ENCODE results near the gene EID3.

Gene EID3

DNA sequence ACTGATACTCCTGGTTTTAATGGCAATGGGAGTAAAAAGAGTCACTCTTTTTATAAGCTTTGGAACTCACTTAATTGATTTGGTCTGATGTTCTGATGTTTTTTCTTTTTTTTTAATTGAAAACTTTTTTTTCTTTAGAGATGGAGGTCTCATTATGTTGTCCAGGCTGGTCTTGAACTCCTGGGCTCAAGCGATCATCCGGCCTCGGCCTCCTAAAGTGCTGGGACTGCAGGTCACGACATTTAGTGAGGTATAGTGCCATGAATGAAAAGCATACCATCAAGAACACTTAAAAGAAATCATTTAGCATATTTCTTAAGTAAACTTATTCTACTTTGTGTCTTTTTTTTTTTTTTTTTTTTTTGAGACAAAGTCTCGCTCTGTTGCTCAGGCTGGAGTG, 12.7 kb upstream of the EID3 start:
- DNase-seq: no peak

DNA sequence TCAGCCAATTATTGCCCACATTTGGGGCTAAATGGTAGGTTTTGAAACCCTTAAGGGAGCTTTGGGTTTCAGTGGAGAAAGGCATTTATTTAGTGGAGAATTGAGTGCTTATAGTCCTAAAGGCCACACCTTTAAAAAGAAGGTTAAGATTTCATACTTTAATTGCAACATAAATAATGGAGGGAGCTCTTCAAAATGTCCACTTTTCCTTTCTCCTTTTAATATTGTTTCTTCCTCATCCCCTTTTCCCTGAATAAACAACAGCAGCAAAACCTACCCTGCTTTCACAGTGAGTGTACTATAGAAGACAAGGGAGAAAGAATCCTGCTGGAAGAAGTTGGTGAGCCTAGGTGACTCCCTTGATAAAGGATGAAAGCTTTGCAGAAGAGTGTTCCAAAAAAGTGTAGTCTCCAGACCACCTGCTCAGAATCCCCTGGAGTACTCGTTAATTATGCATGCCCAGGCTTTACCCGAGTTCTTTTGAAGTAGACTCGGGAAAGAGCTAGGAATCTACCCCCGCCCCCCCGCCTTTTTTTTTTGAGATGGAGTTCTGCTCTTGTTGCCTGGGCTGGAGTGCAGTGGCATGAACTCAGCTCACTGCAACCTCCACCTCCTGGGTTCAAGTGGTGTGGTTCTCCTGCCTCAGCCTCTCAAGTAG, 11.5 kb upstream of the EID3 start:
- no peak for DNase-seq

DNA sequence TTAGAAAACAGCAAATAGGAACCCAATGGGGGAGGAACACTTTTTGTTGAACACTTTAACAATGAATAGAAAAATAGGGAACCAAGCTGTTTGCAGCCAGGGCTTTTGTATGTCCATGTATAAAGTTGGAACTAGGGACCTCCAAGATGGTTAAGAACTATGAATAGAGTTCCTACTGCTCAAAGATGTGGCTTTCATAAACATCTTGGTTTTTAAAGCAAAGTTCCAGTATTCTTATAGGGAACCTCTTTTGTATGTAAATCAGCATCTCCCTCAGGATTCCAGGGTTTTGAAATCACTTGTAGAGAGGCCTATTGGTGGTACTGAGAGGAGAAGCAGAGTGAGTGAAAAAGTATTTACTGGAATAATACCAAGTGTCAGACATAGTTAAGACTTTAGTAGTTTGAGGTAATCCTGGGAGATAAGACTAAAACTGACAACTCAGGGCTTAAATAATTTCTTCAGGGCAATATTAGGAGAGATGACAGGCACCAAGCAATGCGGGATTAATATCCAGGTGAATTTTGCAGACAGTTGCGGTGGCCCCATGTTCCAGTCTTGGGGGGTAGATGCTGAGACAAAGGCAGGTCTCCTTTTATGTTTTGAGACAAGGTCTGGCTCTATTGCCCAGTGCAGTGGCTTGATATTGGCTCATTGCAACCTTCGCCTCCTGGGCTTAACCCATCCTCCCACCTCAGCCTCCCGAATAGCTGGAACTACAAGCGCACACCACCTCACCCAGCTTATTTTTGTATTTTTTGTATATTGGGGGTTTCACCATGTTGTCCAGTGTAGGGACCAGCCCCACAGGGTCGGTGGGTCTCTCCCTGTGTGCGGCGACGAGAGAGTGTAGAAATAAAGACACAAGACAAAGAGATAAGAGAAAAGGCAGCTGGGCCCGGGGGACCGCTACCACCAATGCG, 10.4 kb upstream of the EID3 start:
- no peak for DNase-seq

DNA sequence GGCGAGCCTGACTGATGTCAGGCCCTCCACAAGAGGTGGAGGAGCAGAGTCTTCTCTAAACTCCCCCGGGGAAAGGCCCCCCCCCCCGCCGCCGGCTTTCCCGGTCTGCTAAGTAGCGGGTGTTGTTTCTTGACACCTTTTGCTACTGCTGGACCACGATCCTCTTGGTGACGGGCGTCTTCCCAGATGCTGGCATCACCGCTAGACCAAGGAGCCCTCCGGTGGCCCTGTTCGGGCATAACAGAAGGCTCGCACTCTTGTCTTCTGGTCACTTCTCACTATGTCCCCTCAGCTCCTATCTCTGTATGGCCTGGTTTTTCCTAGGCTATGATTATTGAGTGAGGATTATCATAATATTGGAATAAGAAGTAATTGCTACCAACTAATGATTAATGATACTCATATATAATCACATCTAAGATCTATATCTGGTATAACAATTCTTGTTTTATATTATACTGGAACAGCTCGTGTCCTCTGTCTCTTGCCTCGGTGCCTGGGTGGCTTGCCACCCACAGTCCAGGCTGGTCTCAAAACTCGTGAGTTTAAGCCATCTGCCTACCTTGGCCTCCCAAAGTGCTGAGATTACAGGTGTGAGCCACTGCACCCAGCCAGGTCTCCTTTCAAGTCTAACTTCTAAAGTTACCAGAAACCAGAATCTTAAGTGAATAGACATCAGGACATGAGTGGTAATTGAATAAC, 9.2 kb upstream of the EID3 start:
- DNase-seq: peak; percentile 22

DNA sequence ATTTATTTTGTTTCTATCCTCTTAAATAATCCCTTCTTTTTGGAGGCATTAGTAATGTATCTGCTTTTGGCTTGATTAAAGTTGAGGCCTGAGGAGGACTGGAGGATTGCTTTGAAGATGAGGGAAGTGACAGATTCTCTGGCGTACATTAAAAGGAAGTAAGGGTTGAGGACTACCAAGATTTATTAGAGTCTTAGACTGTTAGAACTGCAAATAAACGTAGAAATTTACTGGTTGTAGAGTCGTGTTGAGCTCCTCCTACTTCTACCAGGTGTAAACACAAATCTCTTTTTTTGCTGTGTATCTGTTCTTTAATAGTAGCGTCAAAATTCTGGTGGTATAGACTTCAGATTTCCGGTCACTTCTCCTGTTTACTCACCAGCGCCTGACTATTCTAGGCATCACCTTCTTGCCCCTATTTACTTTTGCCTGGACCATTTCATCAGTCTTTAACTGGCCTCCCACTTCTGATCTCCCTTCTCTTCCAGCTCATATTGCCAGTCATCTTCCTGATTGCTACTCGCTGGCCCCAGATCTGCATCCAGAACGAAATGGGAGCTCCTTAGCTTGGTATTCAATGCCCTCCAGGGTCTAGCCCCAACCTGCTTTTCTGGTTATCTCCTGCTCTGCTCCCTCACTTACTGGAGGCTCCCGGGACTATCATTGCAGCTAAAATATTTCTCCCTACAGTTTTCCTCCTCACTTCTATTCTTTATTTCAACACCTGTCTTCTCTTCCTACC, 8.4 kb upstream of the EID3 start:
- DNase-seq: no peak

DNA sequence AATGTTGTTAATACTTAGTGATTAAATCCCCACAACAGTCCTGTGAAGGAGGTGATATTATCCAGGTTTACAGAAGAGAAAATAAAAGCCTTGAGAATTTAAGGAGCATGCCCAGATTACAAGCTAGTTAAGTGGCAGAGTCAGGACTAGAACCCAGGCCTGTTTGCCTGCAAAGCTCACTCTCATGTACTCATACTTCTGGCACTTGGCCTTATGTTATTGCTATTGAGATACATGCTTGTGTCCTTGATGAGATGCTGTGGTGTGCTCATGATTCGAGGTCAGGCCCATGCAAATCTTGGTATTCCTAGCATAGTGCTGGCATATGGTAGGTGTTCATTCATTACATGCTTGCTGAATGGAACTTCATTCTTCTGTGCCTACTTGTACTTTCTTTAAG, 7.6 kb upstream of the EID3 start:
- DNase-seq: no peak

DNA sequence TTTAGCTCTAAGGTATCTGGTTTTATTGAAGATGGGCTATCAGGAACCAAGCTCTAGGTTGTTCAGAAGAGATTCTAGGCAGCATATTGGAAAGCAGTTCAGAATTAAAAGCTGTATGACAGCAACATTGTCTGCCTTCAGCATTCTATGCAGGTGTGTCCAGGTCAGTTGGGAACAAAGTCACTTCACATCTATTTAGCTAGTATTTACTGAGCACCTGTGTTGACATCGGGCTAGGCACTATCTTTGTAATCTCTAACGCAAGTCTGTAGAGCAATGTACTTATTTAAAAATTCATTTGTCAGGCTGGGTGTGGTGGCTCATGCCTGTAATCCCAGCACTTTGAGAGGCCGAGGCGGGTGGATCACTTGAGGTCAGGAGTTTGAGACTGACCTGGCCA, 6.8 kb upstream of the EID3 start:
- DNase-seq: no peak

DNA sequence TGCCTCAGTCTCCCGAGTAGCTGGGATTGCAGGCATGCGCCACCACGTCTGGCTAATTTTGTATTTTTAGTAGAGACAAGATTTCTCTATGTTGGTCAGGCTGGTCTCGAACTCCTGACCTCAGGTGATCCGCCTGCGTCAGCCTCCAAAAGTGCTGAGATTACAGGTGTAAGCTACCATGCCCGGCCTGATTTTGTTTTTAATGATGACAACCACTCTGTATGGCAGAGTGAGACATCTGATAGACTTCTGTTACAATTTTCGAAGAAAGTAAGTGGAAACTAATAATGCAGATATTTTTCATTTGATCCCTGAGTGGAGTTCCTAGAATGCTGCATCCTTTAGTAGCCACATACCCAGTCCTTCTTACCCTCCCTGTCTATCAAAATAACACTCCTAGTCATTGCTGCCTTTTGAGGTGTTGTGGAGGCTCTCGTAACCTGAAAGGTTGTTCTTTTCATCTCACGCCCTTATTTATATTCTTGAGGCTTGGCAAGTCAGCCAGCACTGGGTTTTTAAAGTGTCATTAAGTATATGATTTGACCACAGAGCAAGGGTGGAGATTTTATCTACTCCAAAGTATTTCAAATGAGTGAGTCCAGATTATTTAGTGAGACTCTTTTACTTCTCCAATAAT, 5.9 kb upstream of the EID3 start:
- no peak for DNase-seq

DNA sequence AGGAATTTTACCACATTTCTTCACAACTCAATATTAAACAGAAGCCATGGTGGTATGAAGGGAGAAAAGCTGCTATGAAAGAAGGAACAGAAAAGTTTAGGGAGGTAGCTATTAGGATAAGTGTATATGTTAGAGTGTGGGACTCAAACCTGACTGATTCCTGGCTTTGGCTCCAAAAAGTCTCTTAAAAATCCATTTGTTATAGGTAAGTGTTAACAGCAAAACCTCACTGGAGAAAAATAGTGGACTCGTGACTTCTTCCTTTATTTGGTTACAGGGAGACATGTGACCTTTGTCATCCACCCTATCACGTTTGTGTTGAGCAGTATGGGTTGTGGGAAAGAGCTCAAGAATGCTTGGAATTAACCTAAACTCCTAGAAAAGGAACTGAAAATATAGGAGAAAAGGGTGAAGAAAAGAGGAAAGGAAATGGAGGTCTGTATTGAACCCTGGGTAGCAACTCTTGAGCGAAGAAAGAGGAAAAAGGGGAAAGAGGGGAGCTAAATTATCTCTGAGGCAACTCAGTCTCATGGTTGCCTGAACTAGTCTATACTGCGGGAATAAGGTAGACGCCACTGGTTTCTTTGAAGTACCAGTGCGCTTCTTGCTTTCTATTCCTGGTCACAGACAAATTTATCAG, 3.6 kb upstream of the EID3 start:
- DNase-seq: no peak

DNA sequence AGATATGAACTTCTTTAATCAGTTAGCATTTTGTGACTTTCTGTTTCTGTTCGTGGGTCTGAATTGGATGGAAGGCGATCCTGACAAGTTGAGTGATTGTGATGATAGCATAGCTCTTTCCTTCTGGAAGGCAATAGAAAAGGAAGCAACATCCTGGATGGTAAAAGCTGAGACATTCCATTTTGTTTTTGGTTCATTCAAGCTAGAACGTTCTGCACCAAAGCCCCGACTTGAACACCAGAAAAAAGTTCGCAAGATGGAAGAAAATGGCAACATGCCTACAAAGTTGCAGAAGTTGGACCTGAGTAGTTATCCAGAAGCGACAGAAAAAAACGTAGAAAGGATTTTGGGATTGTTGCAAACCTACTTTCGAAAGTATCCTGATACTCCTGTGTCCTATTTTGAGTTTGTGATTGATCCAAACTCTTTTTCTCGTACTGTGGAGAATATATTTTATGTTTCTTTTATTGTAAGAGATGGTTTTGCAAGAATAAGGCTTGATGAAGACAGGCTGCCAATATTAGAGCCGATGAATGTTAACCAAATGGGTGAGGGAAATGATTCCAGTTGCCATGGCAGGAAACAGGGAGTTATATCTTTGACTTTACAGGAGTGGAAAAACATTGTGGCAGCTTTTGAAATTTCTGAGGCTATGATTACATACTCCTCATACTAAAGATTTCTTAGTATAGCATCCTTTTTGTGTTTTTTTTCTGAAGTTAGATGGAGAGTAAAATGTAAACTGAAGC, 896 bp downstream of the EID3 start:
- DNase-seq: no peak

DNA sequence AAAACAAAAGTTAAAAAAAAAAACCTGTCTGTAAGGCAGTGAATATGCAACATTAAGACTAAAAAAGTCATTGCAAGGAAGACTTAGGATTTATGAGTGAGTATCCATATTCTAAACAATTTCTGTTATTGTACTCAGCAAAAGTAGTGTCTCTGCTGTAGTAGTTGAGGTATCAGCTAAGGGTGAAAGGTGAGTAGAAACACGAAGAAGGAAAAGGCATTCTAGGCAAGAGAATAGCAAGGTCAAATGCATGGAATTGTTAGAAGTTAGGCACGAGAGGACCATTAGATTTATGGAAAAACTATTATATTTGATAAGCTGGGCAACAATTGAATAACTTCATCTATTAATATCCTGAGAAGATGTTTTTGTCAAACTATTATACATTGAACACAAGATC, 1.8 kb downstream of the EID3 start:
- DNase-seq: no peak

DNA sequence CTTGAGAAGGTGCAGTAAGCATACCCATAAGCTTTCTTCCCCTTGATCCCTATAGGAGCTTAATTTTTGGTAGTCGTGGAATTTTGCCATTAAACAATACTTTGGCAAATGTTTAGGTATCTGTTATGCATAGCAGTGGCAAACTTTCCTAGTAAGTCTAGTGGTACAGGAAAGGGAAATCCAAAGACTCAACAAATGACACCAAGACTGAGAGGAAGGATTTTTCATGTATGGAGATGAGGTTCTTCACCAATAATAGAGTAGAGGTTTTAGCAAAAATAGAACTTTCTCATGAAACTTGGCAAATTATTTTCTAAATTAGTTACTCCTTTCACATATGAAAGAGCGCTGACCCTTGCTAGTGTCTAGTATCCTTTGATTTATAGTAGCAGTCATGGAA, 2.8 kb downstream of the EID3 start:
- DNase-seq: no peak

DNA sequence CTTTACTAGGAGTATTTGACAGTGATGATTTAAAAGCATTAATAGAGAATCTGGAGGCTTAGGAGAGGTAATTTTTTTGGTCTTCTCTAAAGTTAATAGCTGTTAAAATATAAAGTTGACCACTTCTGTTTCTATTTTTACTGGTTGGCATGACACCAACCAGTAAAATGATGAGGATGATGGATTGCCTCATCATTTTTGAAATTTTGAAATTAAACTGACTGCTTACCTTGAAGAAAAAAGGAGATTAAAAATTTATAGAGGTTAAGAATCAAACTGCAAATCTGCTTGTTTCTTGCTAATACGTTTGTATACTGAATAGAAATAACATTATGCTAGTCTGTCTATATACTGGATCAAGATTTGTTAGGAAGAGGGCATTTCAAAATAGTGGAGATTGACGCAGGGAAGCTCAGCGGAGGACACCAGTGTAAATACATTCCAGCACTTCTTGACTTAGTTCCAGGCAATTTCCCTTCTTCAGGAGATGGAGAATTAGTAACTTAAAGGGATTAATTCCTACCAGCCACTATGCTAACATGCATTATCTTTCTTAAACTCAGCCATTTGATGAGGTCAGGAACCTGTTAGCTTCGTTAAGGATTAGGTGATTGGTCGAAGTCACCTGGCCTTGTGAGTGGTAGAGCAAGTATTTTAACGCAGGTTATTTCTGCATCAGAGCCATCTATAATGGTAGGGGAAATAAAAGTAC, 3.6 kb downstream of the EID3 start:
- DNase-seq: no peak

DNA sequence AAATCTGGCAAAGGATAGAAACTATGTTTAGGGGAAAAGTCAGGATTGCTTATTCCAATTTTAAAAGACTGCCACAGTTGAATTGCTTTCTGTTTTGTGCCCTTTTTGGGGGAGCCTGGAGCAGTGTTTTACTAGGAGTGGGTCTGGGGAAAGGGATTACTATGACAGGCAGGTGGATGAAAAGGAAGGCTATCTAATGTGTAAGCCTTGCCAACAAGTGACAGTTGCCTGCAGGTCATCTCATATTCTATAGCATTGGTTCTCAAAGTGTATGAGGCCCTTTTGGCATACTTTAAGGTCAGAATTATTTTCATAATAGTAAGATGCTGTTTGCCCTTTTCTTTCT, 4.1 kb downstream of the EID3 start:
- no peak for DNase-seq

DNA sequence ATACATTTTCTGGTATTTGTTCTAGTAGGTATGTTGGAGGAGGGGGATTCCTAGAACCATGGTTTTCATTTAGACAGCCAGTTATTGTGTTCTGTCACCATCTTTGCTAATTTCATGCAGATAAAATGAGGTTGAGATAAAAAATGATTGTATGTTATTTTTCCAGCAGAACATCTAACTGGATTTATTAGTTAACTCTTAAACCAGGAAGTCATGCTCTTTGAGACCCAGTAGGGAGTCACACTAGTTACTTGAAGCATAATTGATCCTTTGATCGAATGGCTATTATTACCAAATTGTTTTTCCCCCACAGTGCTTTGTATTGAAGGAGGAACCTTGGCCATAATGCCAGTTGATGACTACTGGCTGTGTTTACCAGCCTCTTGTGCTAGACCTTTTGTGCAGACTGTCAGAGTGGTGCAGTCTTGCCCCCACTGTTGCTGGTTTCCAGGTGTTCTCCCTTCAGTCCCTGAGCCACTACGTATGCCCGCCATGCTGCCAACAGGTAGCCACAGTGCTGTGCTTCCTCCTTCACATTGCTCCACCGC, 6.0 kb downstream of the EID3 start:
- DNase-seq: no peak

DNA sequence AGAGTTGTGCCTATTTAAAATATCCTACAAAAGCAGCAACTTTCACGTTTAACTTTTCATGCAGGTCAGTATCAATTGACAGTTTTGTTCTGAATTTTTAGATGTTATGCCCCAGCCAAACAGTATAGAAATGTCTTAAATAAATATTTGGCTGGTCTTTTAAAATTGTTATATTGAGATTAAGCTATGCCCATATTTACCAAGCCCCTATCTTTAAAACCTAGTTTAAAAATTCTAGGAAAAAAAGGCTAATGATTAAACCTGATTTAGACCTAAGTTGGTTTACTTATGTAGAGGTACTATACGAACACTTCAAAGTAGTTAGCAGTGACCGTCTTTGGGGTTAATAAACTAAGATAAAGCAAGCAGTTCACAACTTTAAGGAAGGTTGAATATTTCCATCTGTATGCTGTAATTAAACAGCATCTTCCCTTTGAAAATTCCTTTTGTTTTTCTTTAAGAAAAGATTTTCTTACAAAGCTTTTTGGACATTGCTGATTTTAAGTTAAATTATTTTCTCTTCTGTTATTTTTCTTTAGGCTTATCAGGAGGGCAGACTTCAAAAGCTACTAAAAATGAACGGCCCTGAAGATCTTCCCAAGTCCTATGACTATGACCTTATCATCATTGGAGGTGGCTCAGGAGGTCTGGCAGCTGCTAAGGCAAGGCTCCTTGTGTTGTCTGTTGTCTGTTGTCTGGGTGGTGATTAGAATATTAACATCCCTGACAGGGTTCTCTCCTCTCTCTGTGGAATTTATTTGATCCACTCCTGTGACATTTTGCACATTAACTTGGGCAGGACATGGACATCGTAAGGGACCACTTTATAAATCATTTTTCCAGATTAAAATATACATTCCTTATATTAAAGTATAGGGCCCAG, 7.5 kb downstream of the EID3 start:
- no peak for DNase-seq

DNA sequence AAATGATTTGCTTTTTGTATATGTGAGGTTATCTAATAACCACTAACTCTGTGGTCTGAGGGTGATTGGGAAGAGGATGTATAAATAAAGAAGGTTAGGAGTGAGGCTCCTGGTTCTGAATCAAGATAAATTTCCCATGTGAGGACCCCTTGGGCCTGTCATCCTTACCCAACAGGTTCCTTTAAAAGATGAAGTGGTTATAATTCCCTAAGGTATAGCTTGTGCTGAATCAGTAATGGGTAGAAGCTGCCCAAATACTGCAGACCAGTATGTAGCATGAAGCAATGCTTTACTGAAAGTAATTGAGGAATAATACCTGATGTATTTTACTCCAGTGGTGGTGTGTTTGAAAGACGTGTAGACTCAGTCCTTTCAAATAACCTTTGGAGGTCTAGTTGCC, 8.7 kb downstream of the EID3 start:
- DNase-seq: no peak

DNA sequence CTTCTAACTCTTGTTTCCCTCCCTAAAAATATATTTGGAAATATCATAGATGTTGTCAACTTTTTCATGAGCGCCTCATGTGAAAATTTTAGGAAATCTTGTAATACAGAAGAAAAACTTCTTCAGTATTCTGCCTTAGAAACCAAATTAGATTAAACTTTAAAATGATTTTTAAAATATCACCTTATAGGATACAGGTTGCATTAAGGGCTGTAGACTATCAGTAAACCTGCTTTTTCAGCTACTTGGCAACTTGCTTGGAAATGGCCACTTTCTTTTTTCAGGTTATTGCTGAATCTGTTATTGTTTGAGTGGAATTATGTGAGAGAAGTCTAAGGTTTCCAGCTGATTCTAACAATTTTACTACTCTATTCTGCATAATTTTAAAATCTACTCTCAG, 9.1 kb downstream of the EID3 start:
- no peak for DNase-seq

DNA sequence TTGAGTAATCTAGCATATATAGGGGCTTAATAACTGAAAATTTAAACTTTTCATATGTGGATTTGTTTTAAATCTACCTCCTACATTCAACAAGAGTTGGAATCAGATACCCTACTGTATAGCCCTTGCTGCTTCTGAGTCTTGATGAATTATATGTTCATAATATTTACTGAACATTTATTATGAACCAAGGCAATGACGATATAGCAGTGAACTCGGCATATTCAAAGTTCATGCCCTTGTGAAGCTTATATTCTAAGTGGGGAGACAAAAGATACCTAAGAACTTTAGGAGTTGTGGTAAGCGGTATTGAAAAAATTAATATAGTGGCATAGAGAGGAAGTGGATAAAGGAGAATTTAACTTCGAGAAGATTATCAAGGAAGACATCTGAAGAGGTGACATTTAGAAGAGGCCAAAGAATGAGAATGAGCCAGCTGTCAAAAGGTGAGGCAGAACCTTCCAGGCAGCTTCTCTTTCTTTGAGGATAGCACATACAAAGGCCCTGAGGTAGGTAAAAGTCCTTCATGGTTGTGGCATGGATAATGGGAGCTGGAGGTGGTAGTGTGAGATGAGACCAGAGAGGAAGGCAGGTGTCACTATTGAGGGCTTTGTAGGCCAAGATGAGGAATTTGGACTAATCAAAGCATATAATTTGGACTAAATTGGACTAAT, 10.2 kb downstream of the EID3 start:
- no peak for DNase-seq
